ENCODE data around the gene KRT71.

KRT71 gene

DNA sequence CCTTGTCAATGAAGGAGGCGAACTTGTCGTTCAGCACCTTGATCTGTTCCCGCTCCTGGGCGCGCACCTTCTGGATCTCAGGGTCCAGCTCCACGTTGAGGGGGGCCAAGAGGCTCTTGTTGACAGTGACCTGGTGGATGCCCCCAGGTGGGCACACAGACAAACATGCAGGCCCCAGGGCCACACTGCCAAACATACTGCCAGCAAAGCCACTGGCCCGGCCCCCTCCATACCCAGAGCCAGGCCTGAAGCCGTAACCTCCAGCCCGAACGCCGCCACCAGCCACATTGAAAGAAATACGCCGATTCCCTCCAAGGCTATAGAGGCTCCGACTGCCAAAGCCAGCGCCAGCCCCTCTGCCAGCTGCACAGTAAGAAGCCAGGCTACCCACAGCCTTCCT is 20.4 kb upstream of the KRT71 start:
- Histone ChIP-seq H3K4me2 (ENCODE audit: low read depth, low read length) (no peak overlapping the region), H3K27ac (ENCODE audit: low read length) (no peak overlapping the region), H3F3A (ENCODE audit: insufficient read depth, low read length) (no peaks in the 10 kb centered on the region), H3K4me1 (ENCODE audit: low read length) (no peaks in the 10 kb centered on the region), H3K4me3 (ENCODE audit: low read length) (no peak overlapping the region), H2AFZ (ENCODE audit: low read length) (no peak overlapping the region), H3K79me2 (ENCODE audit: low read length) (no peaks in the 10 kb centered on the region), H3K9me3 (replicated peaks; ENCODE audit: insufficient read depth, low read length) (no peaks in the 10 kb centered on the region), H3K9ac (ENCODE audit: low read length) (no peak overlapping the region), H3K9me2 (replicated peaks; ENCODE audit: insufficient read depth, low read length) (no peaks in the 10 kb centered on the region), H3K27me3 (replicated peaks; ENCODE audit: insufficient read depth, low read length) (peaks cover 89% of the 10 kb centered on the region), H4K20me1 (ENCODE audit: insufficient read depth, low read length) (no peaks in the 10 kb centered on the region), H3K36me3 (replicated peaks; ENCODE audit: insufficient read depth, low read length) (no peaks in the 10 kb centered on the region)
- TF ChIP-seq EZH2phosphoT487 (IDR thresholded peaks at IDR 0.05; ENCODE audit: low read length) (no peak), EZH2 (optimal IDR thresholded peaks at IDR 0.05; ENCODE audit: low read depth, low read length) (no peak)
- TF ChIP-seq, protein P1, sequence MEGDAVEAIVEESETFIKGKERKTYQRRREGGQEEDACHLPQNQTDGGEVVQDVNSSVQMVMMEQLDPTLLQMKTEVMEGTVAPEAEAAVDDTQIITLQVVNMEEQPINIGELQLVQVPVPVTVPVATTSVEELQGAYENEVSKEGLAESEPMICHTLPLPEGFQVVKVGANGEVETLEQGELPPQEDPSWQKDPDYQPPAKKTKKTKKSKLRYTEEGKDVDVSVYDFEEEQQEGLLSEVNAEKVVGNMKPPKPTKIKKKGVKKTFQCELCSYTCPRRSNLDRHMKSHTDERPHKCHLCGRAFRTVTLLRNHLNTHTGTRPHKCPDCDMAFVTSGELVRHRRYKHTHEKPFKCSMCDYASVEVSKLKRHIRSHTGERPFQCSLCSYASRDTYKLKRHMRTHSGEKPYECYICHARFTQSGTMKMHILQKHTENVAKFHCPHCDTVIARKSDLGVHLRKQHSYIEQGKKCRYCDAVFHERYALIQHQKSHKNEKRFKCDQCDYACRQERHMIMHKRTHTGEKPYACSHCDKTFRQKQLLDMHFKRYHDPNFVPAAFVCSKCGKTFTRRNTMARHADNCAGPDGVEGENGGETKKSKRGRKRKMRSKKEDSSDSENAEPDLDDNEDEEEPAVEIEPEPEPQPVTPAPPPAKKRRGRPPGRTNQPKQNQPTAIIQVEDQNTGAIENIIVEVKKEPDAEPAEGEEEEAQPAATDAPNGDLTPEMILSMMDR (IDR thresholded peaks at IDR 0.05; ENCODE audit: low read length), result no peak
- no peak for DNase-seq

DNA sequence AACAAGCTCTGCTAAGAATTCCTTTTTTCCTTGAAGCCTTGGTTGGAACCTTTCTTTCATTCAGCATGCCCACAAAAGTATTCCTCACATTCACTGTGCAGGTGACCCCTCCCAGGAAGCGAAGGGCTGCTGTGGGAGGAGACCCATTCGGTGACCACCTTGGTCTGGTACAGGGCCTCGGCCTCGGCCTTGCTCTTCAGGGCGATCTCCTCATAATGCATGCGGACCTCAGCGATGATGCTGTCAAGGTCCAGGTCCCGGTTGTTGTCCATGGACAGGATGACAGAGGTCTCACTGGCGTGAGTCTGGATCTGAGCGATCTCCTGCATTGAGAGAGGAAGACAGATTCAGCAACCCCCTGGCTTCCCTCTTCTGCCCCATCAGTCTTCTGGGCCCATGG is 17.6 kb upstream of the KRT71 start:
- Histone ChIP-seq H3K4me3 (ENCODE audit: low read length) (no peak overlapping the region), H3K27ac (ENCODE audit: low read length) (no peak overlapping the region), H2AFZ (ENCODE audit: low read length) (no peak overlapping the region), H3F3A (ENCODE audit: insufficient read depth, low read length) (no peaks in the 10 kb centered on the region), H3K4me1 (ENCODE audit: low read length) (no peaks in the 10 kb centered on the region), H3K79me2 (ENCODE audit: low read length) (no peaks in the 10 kb centered on the region), H3K9me3 (replicated peaks; ENCODE audit: insufficient read depth, low read length) (no peaks in the 10 kb centered on the region), H3K36me3 (replicated peaks; ENCODE audit: insufficient read depth, low read length) (no peaks in the 10 kb centered on the region), H3K4me2 (ENCODE audit: low read depth, low read length) (no peak overlapping the region), H3K27me3 (replicated peaks; ENCODE audit: insufficient read depth, low read length) (peaks cover 92% of the 10 kb centered on the region), H3K9me2 (replicated peaks; ENCODE audit: insufficient read depth, low read length) (no peaks in the 10 kb centered on the region), H4K20me1 (ENCODE audit: insufficient read depth, low read length) (no peaks in the 10 kb centered on the region), H3K9ac (ENCODE audit: low read length) (no peak overlapping the region)
- TF ChIP-seq, protein P1 (IDR thresholded peaks at IDR 0.05; ENCODE audit: low read length), result no peak
- TF ChIP-seq EZH2phosphoT487 (IDR thresholded peaks at IDR 0.05; ENCODE audit: low read length) (no peak), EZH2 (optimal IDR thresholded peaks at IDR 0.05; ENCODE audit: low read depth, low read length) (no peak)
- DNase-seq, result no peak

DNA sequence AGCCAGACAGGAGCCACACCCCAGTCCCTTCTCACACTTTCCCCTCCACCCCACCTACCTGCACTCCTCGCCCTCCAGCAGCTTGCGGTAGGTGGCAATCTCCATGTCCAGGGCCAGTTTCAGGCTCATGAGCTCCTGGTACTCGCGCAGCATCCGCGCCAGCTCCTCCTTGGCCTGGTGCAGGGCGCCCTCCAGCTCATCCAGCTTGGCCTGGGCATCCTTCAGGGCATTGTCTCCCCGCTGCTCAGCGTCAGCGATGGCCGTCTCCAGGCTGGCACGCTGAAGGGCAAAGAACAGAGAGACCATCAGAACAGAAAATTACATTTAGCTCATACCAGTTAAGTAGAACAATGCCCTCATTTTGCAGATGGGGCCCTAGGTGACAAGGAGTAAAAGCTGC is 15.2 kb upstream of the KRT71 start:
- Histone ChIP-seq H3K9me3 (replicated peaks; ENCODE audit: insufficient read depth, low read length) (no peaks in the 10 kb centered on the region), H4K20me1 (ENCODE audit: insufficient read depth, low read length) (no peaks in the 10 kb centered on the region), H3K27ac (ENCODE audit: low read length) (no peak overlapping the region), H3K36me3 (replicated peaks; ENCODE audit: insufficient read depth, low read length) (no peaks in the 10 kb centered on the region), H3K79me2 (ENCODE audit: low read length) (no peaks in the 10 kb centered on the region), H3K4me2 (ENCODE audit: low read depth, low read length) (no peak overlapping the region), H3F3A (ENCODE audit: insufficient read depth, low read length) (no peaks in the 10 kb centered on the region), H3K4me1 (ENCODE audit: low read length) (no peaks in the 10 kb centered on the region), H2AFZ (ENCODE audit: low read length) (no peak overlapping the region), H3K4me3 (ENCODE audit: low read length) (no peak overlapping the region), H3K9ac (ENCODE audit: low read length) (no peak overlapping the region), H3K9me2 (replicated peaks; ENCODE audit: insufficient read depth, low read length) (no peaks in the 10 kb centered on the region), H3K27me3 (replicated peaks; ENCODE audit: insufficient read depth, low read length) (peaks cover 93% of the 10 kb centered on the region)
- DNase-seq, result no peak
- TF ChIP-seq, protein P1 (IDR thresholded peaks at IDR 0.05; ENCODE audit: low read length), result no peak
- TF ChIP-seq EZH2phosphoT487 (IDR thresholded peaks at IDR 0.05; ENCODE audit: low read length) (no peak), EZH2 (optimal IDR thresholded peaks at IDR 0.05; ENCODE audit: low read depth, low read length) (no peak)
